Esophagus squamous epithelium (tissue), 5 donors: ENCODE measurements around the gene ZNF830. TPM values are rescaled to one million over a fixed set of nuclear protein-coding genes. Genes with fewer than 3 reads are reported as not detected.
"Not testable (repeated sequence)": the region's sequence is repeated elsewhere in the genome, so short reads cannot be mapped to it uniquely, and the experiment has no call there.

Experiments
- DNase-seq: peaks from one replicate; lab custom pipeline; 2025; lab: John Stamatoyannopoulos, UW
- H3K27ac ChIP-seq, 4 donors: fragments of 200-600 bp; sonication (generic); one replicate each; pipeline ENCODE4 v1.5.1; 2016 to 2019; ENCODE audit warnings: mild to moderate bottlenecking in 1 of 4
- H3K27me3 ChIP-seq, 4 donors: fragments of 200-600 bp; sonication (generic); 1 replicate in 3 of 4; 2 replicates in 1 of 4; pipeline versions ENCODE4 v1.5.1 to v1.6.0; 2017 to 2021; ENCODE audit warnings: antibody characterized with exemption in 1 of 4
- H3K36me3 ChIP-seq, 3 donors: fragments of 200-600 bp; sonication (generic); one replicate each; pipeline ENCODE4 v1.5.1; 2016 to 2019
- H3K4me1 ChIP-seq, 3 donors: fragments of 200-600 bp; sonication (generic); one replicate each; pipeline ENCODE4 v1.5.1; 2017 to 2019
- H3K4me3 ChIP-seq, 4 donors: fragments of 200-600 bp; sonication (generic); 1 replicate in 3 of 4; 2 replicates in 1 of 4; pipeline ENCODE4 v1.5.1; 2016 to 2019; ENCODE audit warnings: mild to moderate bottlenecking in 2 of 4, moderate library complexity in 1 of 4
- H3K9me3 ChIP-seq, 3 donors: fragments of 200-600 bp; sonication (generic); one replicate each; pipeline ENCODE4 v1.5.1; 2016 to 2019
- POLR2A ChIP-seq, 4 donors: fragments of 450-650 bp; IDR thresholded peaks; one replicate each; pipeline ENCODE4 v1.6.1; 2017; ENCODE audit warnings: antibody characterized with exemption in 4 of 4, mild to moderate bottlenecking in 4 of 4, moderate library complexity in 3 of 4
- WGBS, 2 donors: methylation state at CpG; one replicate each; pipeline ENCODE4 v1.1.5; 2018; 5-methylcytosine and 5-hydroxymethylcytosine counted together
- intact Hi-C: fragments of 100-400 bp; cut with DNase I; formaldehyde crosslinking; loops from one replicate; pipeline ENCODE4 v1.15.0; 2022
- total RNA-seq, 4 donors: library from RNA; depleted of rRNA; stranded (reverse); fragments of >200 nt; gene quantifications; one replicate each; pipeline ENCODE4 v1.1.0, GENCODE V29; 2016
- TF ChIP-seq, protein P1 (sequence below), 6 experiments: fragments of 450-650 bp in 4 of 6; fragments of 200-600 bp in 2 of 6; sonication (generic) in 2 of 6; IDR thresholded peaks; one replicate each; pipeline ENCODE4 v1.5.1; 2016 to 2019; ENCODE audit warnings: antibody characterized with exemption in 6 of 6, mild to moderate bottlenecking in 4 of 6, moderate library complexity in 4 of 6
- donor health status: DM: yes; HTN: yes; CAD: no.

The ZNF830 gene
- total RNA-seq, 4 donors from 2014 or later = 6.1 to 13.4 (median 9.2) TPM

DNA sequence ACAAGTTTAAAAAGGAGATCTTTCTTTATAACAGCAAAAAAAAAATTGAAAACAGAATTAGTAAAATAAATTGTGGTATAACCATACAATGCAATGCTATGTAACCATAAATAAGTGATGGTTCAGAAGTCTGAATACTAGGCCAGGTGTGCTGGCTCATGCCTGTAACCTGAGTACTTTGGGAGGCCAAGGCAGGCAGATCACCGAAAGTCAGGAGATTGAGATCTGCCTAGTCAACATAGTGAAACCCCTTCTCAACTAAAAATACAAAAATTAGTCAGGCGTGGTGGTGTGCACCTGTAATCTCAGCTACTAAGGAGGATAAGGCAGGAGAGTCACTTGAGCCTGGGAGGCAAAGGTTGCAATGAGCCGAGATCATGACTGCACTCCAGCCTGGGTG, 34.7 kb upstream of the ZNF830 start:
- 84 to 86% methylated on average over 3 of the region's 3 CpGs for WGBS, 2 donors
- DNase-seq = no peak
- no peaks in the 10 kb centered on the region for H3K9me3 ChIP-seq
- H3K4me1 ChIP-seq = no peaks in the 10 kb centered on the region
- TF ChIP-seq POLR2A (IDR thresholded peaks at IDR 0.05) = no peak
- TF ChIP-seq, protein P1, sequence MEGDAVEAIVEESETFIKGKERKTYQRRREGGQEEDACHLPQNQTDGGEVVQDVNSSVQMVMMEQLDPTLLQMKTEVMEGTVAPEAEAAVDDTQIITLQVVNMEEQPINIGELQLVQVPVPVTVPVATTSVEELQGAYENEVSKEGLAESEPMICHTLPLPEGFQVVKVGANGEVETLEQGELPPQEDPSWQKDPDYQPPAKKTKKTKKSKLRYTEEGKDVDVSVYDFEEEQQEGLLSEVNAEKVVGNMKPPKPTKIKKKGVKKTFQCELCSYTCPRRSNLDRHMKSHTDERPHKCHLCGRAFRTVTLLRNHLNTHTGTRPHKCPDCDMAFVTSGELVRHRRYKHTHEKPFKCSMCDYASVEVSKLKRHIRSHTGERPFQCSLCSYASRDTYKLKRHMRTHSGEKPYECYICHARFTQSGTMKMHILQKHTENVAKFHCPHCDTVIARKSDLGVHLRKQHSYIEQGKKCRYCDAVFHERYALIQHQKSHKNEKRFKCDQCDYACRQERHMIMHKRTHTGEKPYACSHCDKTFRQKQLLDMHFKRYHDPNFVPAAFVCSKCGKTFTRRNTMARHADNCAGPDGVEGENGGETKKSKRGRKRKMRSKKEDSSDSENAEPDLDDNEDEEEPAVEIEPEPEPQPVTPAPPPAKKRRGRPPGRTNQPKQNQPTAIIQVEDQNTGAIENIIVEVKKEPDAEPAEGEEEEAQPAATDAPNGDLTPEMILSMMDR (IDR thresholded peaks at IDR 0.05) = no peak
- intact Hi-C loops = no loop called here
- no peak overlapping the region for H3K4me3 ChIP-seq
- no peaks in the 10 kb centered on the region for H3K36me3 ChIP-seq
- no peaks in the 10 kb centered on the region for H3K27me3 ChIP-seq
- H3K27ac ChIP-seq = no peak overlapping the region

DNA sequence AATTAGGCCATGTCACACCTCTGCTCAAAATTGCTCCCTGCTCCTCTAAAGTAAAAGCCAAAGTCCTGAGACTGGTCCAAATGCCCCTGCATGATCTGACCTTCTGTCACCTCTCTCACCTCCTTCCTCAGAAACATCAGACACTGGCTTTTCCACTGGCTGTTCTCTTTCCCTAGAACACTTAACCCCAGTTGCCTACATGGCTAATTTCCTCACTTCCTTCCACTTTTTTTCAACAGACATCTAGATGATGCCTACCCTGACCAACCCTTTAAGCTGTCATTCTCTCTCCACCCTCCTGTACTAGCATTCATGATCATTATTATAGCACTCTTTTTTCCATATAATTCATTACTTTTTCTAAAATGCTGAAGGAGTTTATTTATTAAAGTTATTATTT, 31.1 kb upstream of the ZNF830 start:
- no peaks in the 10 kb centered on the region for H3K9me3 ChIP-seq
- TF ChIP-seq, protein P1 (IDR thresholded peaks at IDR 0.05) = no peak
- TF ChIP-seq POLR2A (IDR thresholded peaks at IDR 0.05) = no peak
- no peaks in the 10 kb centered on the region for H3K27me3 ChIP-seq
- DNase-seq = no peak
- intact Hi-C loops = no loop called here
- H3K27ac ChIP-seq = no peak overlapping the region
- H3K4me1 ChIP-seq = no peaks in the 10 kb centered on the region
- no peak overlapping the region for H3K4me3 ChIP-seq
- H3K36me3 ChIP-seq = no peaks in the 10 kb centered on the region

DNA sequence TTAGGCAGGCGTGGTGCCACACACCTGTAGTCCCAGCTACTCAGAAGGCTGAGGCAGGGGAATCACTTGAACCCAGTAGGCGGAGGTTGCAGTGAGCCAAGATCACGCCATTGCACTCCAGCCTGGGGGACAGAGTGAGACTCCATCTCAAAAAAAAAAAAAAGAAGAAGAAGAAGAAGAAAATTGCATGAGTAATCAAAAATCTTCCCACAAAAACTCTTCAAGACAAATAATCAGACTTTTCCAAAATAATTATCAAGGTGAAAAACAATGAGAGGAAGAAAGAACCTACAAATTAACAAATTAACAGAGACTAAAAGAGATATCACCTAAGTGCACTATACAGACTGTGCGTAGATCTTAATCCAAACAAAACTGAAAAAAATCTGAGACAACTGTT, 10.6 kb upstream of the ZNF830 start:
- H3K4me1 ChIP-seq, H3K27ac ChIP-seq, H3K27me3 ChIP-seq, intact Hi-C loops, DNase-seq, H3K36me3 ChIP-seq, H3K4me3 ChIP-seq, H3K9me3 ChIP-seq: not testable (repeated sequence)
- WGBS, 2 donors = 87 to 99% methylated on average over 4 of the region's 4 CpGs

DNA sequence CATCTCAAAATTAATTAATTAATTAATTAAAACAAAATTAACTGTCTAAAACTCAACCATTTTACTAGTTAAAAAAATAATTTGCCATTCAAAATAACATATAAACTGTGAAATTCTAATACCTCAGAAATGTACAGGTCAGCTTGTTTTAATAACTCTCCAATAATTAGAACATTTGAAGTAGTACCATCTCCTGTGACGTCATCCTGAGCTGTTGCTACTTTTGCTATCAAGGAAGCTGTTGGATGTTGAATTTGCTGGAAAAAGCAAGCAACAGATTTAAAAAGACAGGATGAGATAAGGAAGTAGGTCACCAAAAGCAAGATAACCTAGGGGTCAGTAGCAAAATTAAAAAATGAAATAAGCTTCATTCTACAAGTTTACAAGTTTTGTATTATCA, 2.9 kb upstream of the ZNF830 start:
- Histone ChIP-seq H3K4me1 (peaks cover 12 to 26% (median 14%) of the 10 kb centered on the region in 3 donors), H3K4me3 (no peak overlapping the region), H3K36me3 (peaks cover 0 to 5% (median 0%) of the 10 kb centered on the region in 3 donors), H3K9me3 (no peaks in the 10 kb centered on the region), H3K27ac (no peak overlapping the region), H3K27me3 (no peaks in the 10 kb centered on the region)
- TF ChIP-seq POLR2A (IDR thresholded peaks at IDR 0.05) = no peak
- TF ChIP-seq, protein P1 (IDR thresholded peaks at IDR 0.05) = no peak
- intact Hi-C loops = no loop called here
- DNase-seq = no peak
- 79 to 85% methylated on average over 1 of the region's 1 CpG for WGBS, 2 donors

DNA sequence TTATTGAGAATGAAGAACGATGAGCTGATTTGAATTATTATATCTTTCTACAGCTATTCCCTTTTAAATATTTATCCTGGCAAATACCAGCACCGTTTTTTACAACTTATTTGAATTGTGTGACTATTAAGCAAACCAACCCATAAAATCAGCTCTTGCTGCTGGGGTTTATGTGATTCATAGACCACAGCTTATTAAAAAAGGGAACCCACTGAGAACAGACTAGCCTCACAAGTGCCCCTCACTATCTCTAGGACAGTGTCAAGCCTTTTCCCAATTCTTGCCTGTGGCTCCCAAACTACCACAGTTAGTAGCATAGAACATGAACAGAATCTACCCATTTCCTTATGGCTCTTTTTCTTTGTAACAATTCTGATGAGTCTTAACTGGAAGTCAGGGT, 12.8 kb downstream of the ZNF830 start:
- no peak overlapping the region for H3K4me3 ChIP-seq
- no peak overlapping the region for H3K27ac ChIP-seq
- 32 to 64% methylated on average over 2 of the region's 2 CpGs for WGBS, 2 donors
- intact Hi-C loops = no loop called here
- no peaks in the 10 kb centered on the region for H3K9me3 ChIP-seq
- TF ChIP-seq, protein P1 (IDR thresholded peaks at IDR 0.05) = no peak
- no peak for TF ChIP-seq POLR2A (IDR thresholded peaks at IDR 0.05)
- H3K4me1 ChIP-seq = peaks cover 0 to 1% (median 0%) of the 10 kb centered on the region in 3 donors
- H3K36me3 ChIP-seq = peaks cover 0 to 7% (median 0%) of the 10 kb centered on the region in 3 donors
- no peak for DNase-seq
- H3K27me3 ChIP-seq = no peaks in the 10 kb centered on the region
